ENCODE results near the gene ZBTB11.
"Not testable (repeated sequence)": the region's sequence is repeated elsewhere in the genome, so short reads cannot be mapped to it uniquely, and the experiment has no call there.

The ZBTB11 gene

DNA sequence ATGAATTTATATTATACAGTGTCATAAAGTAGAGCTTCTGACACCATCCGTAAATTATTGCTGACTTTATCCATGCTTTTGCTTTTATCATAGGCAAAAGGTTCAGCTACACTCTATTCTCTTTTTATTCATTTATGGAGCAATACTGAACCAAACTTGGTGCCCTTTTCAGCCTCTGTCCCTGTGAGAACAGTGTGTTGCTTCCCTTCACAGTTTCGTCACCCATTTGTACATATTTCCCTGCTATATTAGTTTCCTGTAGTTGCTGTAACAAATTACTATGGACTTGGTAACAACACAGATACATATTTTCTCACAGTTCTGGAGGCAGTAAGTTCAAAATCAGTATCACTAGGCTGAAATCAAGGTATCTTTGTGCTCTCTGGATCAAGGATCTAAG lies 12.4 kb upstream of the ZBTB11 start:
- no peak for DNase-seq

DNA sequence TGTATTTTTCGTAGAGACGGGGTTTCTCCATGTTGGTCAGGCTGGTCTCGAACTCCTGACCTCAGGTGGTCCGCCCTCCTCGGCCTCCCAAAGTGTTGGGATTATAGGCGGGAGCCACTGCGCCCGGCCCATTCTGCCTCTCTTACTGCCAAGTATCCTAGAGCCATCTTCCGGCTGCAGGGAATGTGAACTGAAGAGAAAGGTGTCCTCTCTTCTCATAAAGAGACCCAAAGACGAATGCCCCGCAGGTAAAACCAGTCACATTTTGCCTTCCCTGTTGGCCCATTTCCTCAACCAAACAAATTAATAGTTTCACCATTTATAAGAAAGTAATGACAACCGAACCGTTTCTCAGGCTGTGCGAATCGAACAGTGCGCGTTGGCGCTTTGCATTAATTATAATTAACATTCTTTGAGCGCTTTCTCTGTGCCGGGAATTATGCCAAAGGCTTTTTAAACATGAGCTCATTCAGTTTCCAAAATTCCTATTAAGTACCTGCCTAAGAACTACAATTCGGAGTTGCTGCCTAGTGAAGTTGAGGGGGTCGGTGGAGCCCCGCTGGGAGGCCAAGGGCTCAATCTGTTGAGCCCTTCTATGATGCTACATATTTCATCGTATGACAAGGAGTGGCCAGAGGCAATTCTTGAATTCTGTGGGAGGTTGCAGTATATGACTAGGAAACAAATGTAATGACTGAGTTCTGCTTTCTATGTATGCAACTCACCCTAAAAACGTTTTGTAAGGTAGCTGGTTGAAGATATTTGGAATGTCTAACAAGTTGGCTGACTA lies 10.4 kb upstream of the ZBTB11 start:
- DNase-seq, result no peak

DNA sequence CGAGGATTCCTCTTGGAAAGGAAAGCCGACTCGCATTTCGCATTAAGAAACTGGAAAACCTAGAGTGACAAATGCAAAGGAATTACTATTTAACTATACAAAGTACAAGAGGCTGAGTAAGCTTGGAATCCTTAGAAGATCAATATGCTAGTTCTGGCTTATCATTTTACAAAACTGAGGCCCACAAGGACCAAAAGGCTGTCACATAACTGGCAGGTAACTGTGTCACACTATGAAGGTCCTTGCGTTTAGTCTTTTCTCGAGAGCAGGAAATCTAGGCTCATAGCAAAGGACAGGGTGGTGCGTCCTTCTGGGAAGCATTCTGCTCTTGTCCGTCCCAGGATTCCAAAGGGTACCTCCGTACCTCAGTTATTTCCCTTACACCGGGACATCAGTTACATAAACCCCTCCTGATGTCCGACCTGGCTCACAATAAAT lies 9.0 kb upstream of the ZBTB11 start:
- no peak for DNase-seq

- no peak for DNase-seq
These were observed 8.1 kb upstream of the ZBTB11 start for GRCh38 chr3:101685050-101685400.

- no peak for DNase-seq
These were observed 3.5 kb upstream of the ZBTB11 start for GRCh38 chr3:101680466-101680865.

- DNase-seq, result not testable (repeated sequence)
These were observed 1.9 kb upstream of the ZBTB11 start for GRCh38 chr3:101678837-101679236.

GRCh38 chr3:101677436-101678286 lies 729 bp upstream of the ZBTB11 start:
- DNase-seq, result no peak

- DNase-seq, result no peak
These were observed 642 bp downstream of the ZBTB11 start for GRCh38 chr3:101676216-101676764.

- no peak for DNase-seq
These were observed 1.2 kb downstream of the ZBTB11 start for GRCh38 chr3:101675709-101676215.

DNA sequence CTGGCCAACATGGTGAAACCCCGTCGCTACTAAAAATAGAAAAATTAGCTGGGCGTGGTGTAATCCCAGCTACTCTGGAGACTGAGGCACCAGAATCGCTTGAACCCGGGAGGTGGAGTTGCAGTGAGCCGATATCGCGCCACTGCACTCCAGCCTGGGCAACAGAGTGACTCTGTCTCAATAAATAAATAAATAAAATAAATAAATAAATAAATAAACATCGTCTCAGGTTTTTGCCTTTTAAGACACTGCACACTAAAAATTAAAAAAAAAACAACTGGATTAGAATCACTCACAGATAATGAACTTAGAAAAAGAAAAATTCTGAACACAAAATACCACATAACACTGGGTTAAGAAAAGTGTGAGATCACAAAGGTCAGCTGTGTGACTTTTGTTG lies 2.4 kb downstream of the ZBTB11 start:
- DNase-seq, result no peak

DNA sequence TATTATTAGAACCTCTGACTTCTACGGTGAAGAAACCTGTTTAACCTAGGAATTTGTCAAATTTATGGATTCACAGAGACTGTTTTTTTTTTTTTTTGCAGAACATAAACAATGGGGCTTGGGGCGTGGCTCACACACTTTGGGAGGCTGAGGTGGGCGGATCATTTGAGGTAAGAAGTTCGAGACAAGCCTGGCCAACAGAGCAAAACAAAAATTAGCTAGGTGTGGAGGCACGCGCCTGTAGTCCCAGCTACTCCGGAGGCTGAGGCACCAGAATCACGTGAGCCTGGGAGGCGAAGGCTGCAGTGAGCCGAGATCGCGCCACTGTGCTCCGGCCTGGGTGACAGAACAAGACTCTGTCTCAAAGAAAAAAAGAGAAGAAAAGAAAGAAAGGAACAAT lies 3.0 kb downstream of the ZBTB11 start:
- no peak for DNase-seq

DNA sequence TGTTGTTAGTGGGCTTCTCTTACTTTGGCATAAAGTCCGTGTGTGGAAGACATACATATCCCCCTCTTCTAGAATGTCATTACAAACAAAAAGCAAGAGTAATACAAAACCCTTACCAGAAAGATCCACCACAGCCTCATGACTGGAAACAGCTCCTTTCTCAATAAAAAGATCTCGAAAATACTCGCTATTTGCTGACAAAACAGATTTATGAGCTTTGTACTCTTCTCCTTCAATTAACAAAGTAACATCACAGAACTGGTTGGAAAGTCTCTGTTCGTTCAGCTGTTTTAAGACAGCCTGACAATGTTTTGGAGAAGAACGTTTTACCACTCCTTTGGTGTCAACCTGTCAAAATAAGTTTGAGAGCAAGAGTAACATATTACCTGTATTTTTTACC lies 5.9 kb downstream of the ZBTB11 start:
- DNase-seq, result no peak

DNA sequence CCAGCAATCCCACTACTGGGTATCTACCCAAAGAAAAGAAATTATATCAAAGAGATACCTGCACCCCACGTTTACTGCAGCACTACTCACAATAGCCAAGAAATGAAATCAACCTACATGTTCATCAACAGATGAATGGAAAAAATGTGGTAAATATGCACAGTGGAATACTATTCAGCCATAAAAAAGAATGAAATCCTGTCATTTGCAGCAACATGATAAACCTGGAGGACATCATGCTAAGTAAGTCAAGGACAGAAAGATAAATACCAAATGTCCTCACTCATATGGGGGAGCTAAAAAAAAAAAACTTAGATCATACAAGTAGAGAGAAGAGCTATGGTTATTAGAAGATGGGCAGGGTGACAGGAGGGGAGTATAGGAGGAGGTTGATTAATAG lies 9.1 kb downstream of the ZBTB11 start:
- no peak for DNase-seq

- DNase-seq, result no peak
These were observed 9.6 kb downstream of the ZBTB11 start for GRCh38 chr3:101667331-101667730.

DNA sequence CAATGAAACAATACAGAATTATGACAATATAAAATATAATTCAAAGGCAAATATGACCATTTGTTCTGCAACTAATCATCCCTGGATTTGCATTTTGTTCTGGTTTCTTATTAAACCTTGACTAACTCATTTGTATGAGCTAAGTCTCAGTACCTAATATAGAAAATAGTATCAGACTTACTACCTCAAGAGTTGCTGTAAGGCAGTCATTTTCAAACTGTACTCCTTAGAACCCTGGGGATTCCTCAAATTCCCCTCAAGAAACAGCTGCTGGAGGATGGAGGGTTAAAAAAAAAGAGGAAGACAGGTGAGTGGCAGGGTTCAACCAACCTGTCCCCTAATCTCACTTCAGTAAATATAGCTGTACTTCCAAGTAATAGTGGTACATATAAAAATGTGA lies 11.1 kb downstream of the ZBTB11 start:
- no peak for DNase-seq

GRCh38 chr3:101665357-101665756 lies 11.6 kb downstream of the ZBTB11 start:
- DNase-seq, result no peak

DNA sequence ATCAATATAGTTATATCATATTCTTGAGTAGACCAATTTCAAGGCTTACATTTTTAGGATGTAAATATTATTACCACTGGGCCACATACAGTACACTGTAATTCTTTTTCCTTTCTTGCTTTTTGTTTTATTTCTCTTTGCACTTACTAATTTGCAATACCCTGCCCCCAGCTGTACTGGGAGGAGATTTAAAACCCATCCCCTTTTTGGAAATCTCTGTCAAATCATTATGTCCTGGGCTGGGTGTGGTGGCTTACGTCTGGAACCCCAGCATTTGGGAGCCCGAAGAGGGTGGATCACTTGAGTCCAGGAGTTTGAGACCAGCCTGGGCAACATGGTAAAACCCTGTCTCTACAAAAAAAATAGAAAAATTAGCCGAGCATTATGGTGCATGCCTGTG lies 16.2 kb downstream of the ZBTB11 start:
- no peak for DNase-seq

DNA sequence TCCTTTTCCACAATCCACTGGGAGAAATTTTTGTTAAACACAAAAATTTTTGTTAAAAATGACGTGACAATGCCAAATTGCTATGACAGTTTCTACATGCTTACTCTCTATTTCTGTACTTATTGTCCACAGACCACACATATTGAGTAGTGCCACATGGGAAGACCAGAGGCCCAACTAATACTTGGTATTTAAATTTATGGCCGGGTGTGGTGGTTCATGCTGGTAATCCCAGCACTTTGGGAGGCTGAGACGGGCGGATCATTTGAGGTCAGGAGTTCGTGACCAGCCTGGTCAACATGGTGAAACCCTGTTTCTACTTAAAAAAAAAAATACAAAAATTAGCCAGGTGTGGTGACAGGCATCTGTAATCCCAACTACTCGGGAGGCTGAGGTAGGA lies 20.3 kb downstream of the ZBTB11 start:
- DNase-seq, result no peak

- DNase-seq, result no peak
These were observed 30.2 kb downstream of the ZBTB11 start for GRCh38 chr3:101646726-101647125.

DNA sequence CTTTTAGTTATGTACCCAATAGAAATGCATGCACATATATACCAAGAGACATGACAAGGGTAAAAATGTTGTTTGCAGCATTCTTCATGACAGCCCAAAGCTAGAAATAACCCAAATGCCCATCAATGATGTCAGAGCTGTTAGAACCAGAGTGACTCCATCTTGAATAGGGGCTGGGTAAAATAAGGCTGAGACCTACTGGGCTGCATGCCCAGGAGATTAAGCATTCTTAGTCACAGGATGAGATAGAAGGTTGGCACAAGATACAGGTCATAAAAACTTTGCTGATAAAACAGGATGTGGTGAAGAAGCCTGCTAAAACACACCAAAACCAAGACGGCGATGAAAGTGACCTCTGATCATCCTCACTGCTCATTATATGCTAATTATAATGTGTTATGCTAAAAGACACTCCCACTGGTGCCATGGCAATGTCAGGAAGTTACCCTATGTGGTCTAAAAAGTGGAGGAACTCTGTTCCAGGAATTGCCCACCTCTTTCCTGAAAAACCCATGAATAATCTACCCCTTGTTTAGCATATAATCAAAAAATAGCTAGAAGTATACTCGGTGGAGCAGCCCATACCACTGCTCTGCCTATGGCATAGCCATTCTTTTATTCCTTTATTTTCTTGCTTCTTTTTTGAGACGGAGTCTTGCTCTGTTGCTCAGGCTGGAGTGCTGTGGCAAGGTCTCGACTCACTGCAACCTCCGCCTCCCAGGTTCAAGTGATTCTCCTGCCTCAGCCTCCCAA lies 32.9 kb downstream of the ZBTB11 start:
- DNase-seq, result no peak

DNA sequence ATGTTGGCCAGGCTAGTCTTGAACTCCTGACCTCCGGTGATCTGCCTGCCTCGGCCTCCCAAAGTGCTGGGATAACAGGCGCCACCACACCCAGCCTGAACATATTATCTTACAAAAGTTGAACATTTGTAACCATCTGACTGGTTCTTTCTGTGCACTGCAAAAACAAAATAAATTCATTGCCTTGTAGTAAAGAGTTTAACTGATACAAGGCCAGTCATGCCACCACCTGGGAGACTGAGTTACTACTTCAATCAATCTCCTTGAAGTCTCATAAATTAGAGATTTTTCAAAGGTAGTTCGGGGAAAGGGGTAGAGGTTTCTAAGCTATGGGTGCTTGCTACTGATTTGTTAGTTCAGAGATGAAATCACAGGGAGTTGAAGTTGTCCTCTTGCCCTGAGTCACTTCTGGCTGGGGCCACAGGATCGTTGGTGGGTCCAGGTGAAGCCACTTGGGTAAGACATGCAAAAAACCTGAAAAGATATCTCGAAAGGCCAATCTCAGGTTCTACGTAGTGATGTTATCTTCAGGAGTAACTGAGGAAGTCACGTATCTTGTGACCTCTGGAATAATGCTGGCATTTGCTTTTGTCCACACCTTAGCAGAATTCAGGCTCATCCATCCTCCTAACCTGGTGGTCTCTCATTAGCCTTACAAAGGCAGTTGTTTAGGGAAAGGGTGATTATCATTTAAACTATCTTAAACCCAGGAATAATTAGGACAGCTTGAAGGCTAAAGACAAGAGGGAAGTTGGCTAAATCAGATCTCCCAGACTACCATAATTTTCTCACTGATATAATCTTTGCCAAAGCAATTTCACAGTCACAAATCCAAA lies 33.7 kb downstream of the ZBTB11 start:
- no peak for DNase-seq

- no peak for DNase-seq
These were observed 34.5 kb downstream of the ZBTB11 start for GRCh38 chr3:101642441-101642840.
